ENCODE results near the gene ATP8A1.

ATP8A1 gene

GRCh38 chr4:42366959-42367358 lies 289.9 kb downstream of the ATP8A1 start:
- no peak for DNase-seq (ENCODE audit: low read depth)
- no peak overlapping the region for H3K4me3 ChIP-seq (ENCODE audit: control insufficient read depth, low read depth, low read length)
- TF ChIP-seq CTCF (IDR thresholded peaks at IDR 0.05; ENCODE audit: control insufficient read depth, insufficient read depth, low read depth, low read length, missing control alignments), result no peak

DNA sequence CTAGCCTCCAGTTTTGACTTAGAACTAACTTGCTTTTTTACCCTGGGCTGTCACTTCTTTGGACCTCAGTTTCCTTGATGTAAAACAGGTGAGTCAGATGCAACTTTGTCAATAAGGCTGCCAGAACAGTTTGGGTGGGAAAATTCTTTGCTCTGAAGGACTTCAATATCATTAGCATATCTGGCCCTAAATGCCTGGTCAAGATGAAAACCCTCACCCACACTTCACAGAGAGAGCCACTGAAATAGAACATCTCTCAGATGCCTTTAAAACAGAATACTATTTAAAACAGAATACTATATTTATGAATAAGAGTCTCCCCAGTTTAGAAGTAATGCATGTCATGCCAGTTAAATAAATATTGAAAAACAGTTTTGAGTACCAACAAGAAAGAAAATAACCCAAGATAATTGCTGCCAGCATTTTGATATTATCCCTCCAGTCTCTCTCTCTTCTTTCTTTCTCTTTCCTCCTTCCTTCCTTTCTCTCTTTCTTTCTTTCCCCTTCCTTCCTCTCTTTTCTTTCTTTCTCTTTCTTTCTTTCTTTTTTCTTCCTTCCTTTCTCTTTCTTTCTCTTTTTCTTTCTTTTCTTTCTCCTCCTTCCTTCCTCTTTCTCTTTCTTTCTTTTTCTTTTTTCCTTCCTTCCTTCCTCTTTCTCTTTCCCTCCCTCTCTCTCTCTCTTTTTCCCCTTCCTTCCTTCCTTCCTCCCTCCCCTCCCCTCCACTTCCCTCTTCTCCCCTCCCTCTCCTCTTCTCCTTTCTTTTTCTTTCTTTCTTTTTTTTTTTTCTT lies 292.4 kb downstream of the ATP8A1 start:
- no peak for TF ChIP-seq CTCF (IDR thresholded peaks at IDR 0.05; ENCODE audit: control insufficient read depth, insufficient read depth, low read depth, low read length, missing control alignments)
- no peak overlapping the region for H3K4me3 ChIP-seq (ENCODE audit: control insufficient read depth, low read depth, low read length)
- no peak for DNase-seq (ENCODE audit: low read depth)

GRCh38 chr4:42363614-42364013 lies 293.3 kb downstream of the ATP8A1 start:
- no peak for TF ChIP-seq CTCF (IDR thresholded peaks at IDR 0.05; ENCODE audit: control insufficient read depth, insufficient read depth, low read depth, low read length, missing control alignments)
- no peak overlapping the region for H3K4me3 ChIP-seq (ENCODE audit: control insufficient read depth, low read depth, low read length)

GRCh38 chr4:42362591-42362990 lies 294.3 kb downstream of the ATP8A1 start:
- DNase-seq (ENCODE audit: low read depth), result no peak
- H3K4me3 ChIP-seq (ENCODE audit: control insufficient read depth, low read depth, low read length), result no peak overlapping the region
- no peak for TF ChIP-seq CTCF (IDR thresholded peaks at IDR 0.05; ENCODE audit: control insufficient read depth, insufficient read depth, low read depth, low read length, missing control alignments)

More at GRCh38 chr4:42363614-42364013, 293.3 kb downstream of the ATP8A1 start:
- no peak for DNase-seq (ENCODE audit: low read depth)

DNA sequence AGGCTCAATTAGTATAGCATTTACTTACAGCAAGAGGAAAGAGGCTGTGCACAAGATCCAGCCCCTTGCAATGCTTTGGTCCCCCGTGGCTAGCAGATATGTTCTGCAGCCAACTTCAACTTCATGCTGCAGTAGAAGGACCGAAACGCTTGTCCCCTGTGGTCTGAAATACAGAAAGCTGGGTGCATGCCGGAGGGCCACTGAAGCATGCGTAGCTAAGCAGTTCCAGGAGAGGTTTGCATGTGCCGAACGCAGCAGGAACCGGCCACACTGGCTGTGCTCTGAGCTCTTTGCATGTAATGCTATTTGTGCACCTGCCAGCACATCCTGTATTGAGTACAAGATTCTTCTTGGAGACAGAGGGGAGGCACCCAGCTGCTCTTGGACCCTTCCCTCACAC lies 295.4 kb downstream of the ATP8A1 start:
- TF ChIP-seq CTCF (IDR thresholded peaks at IDR 0.05; ENCODE audit: control insufficient read depth, insufficient read depth, low read depth, low read length, missing control alignments), result no peak
- no peak overlapping the region for H3K4me3 ChIP-seq (ENCODE audit: control insufficient read depth, low read depth, low read length)
- no peak for DNase-seq (ENCODE audit: low read depth)

GRCh38 chr4:42360256-42360669 lies 296.6 kb downstream of the ATP8A1 start:
- DNase-seq (ENCODE audit: low read depth), result no peak
- no peak overlapping the region for H3K4me3 ChIP-seq (ENCODE audit: control insufficient read depth, low read depth, low read length)
- TF ChIP-seq CTCF (IDR thresholded peaks at IDR 0.05; ENCODE audit: control insufficient read depth, insufficient read depth, low read depth, low read length, missing control alignments), result no peak

All from AG09309 (cell line).